ENCODE data around the gene EHHADH. TPM values are rescaled to one million over a fixed set of nuclear protein-coding genes. Genes with fewer than 3 reads are reported as not detected.
"Not testable (repeated sequence)": the region's sequence is repeated elsewhere in the genome, so short reads cannot be mapped to it uniquely, and the experiment has no call there.

EHHADH gene
- total and polyA plus RNA-seq, 3 experiments from 2014 or later = 0.94 to 2.2 (median 1.7) TPM

DNA sequence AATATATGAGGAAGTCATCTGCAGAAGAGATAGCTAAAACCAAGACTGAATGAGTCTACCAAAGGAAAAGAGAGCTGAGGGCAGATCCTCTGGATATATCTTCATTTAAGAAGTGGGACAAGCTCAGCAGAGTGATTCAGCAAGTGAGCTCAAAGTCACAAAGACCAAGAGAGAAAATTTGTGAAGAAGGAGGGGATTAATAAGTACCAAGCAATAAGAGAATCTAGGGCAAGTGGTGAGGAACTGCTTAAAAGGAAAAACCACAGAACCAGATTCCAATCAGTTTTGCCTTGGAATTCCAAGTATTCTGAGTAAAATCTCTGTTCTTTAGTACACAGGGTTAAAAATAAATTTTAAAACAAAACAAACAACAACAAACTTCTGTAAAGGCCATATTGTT is 3.6 kb downstream of the EHHADH start:
- H3K4me3 ChIP-seq (ENCODE audit: low read length) = no peak overlapping the region
- H3K27ac Mint-ChIP-seq = no peak overlapping the region
- no peak for DNase-seq
- H3K9me3 Mint-ChIP-seq = peaks cover 0 to 8% (median 7%) of the 10 kb centered on the region in 5 donors
- H3K9me3 ChIP-seq (ENCODE audit: low read length) = no peaks in the 10 kb centered on the region
- no peaks in the 10 kb centered on the region for H3K36me3 ChIP-seq (ENCODE audit: insufficient read depth, low read length)
- peaks cover 4 to 12% of the 10 kb centered on the region in 2 donors for H3K27me3 Mint-ChIP-seq
- CTCF ChIA-PET = no interaction called here
- H3K4me1 ChIP-seq (ENCODE audit: insufficient read depth, low read length) = no peaks in the 10 kb centered on the region
- no peak overlapping the region for H3K27ac ChIP-seq (ENCODE audit: low read depth, low read length)
- H3K4me1 Mint-ChIP-seq = peaks cover 2 to 6% (median 5%) of the 10 kb centered on the region in 3 donors
- H3K36me3 Mint-ChIP-seq = peaks cover 4 to 10% (median 5%) of the 10 kb centered on the region in 3 donors
- no peak overlapping the region for H3K4me3 Mint-ChIP-seq
- no peaks in the 10 kb centered on the region for H3K27me3 ChIP-seq (ENCODE audit: insufficient read depth, low read length, poor library complexity, severe bottlenecking)
- POLR2A ChIA-PET = no interaction called here

GRCh38 chr3:185242642-185243041 is 11.2 kb downstream of the EHHADH start:
- no peaks in the 10 kb centered on the region for H3K4me1 Mint-ChIP-seq
- ChIA-PET POLR2A (no interaction called here), CTCF (no interaction called here)

DNA sequence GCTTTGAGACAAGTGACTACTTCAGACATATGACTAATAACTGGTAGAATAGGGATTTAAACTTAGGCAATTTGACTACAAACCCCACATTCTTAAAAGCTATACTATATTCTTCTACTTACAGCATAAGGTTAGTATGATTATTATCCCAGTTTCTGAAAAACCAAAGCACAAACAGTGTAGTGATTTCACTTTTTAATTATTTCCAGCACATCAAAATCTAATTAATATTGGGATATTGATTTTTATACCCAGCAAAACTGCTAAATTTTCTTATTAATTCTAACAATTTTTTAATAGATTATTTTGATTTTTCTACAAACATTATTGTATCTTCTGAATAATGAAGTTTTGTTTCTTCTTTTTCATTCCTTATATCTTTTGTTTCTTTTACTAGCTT is 16.9 kb downstream of the EHHADH start:
- H3K36me3 Mint-ChIP-seq = peaks cover 1 to 33% (median 8%) of the 10 kb centered on the region in 3 donors
- no peak overlapping the region for H3K27ac ChIP-seq (ENCODE audit: low read depth, low read length)
- H3K27ac Mint-ChIP-seq = no peak overlapping the region
- no peak overlapping the region for H3K4me3 ChIP-seq (ENCODE audit: low read length)
- no peak overlapping the region for H3K4me3 Mint-ChIP-seq
- no peak for DNase-seq
- no peaks in the 10 kb centered on the region for H3K4me1 ChIP-seq (ENCODE audit: insufficient read depth, low read length)
- H3K36me3 ChIP-seq (ENCODE audit: insufficient read depth, low read length) = no peaks in the 10 kb centered on the region
- ChIA-PET CTCF (interaction anchor here (1.5 kb wide), 1 partner anchor 72 kb away, joined by 3 read pairs; no protein-coding TSS in a partner anchor), POLR2A (no interaction called here)
- H3K27me3 ChIP-seq (ENCODE audit: insufficient read depth, low read length, poor library complexity, severe bottlenecking) = no peaks in the 10 kb centered on the region
- H3K9me3 Mint-ChIP-seq = peaks cover 9 to 47% (median 40%) of the 10 kb centered on the region in 5 donors
- H3K9me3 ChIP-seq (ENCODE audit: low read length) = no peaks in the 10 kb centered on the region
- peaks cover 3 to 7% of the 10 kb centered on the region in 2 donors for H3K27me3 Mint-ChIP-seq
- no peaks in the 10 kb centered on the region for H3K4me1 Mint-ChIP-seq

More at GRCh38 chr3:185242642-185243041, 11.2 kb downstream of the EHHADH start:
- Histone ChIP-seq H3K36me3 (ENCODE audit: insufficient read depth, low read length) (no peaks in the 10 kb centered on the region), H3K9me3 (ENCODE audit: low read length) (no peaks in the 10 kb centered on the region), H3K4me1 (ENCODE audit: insufficient read depth, low read length) (no peaks in the 10 kb centered on the region), H3K4me3 (ENCODE audit: low read length) (no peak overlapping the region), H3K27me3 (ENCODE audit: insufficient read depth, low read length, poor library complexity, severe bottlenecking) (no peaks in the 10 kb centered on the region), H3K27ac (ENCODE audit: low read depth, low read length) (no peak overlapping the region)
- H3K27me3 Mint-ChIP-seq = peaks cover 17 to 19% of the 10 kb centered on the region in 2 donors
- no peak overlapping the region for H3K27ac Mint-ChIP-seq
- peaks cover 13 to 62% (median 35%) of the 10 kb centered on the region in 5 donors for H3K9me3 Mint-ChIP-seq
- H3K36me3 Mint-ChIP-seq = peaks cover 2 to 34% (median 4%) of the 10 kb centered on the region in 3 donors
- no peak for DNase-seq
- no peak overlapping the region for H3K4me3 Mint-ChIP-seq

- Histone ChIP-seq H3K4me1 (ENCODE audit: insufficient read depth, low read length) (no peaks in the 10 kb centered on the region), H3K9me3 (ENCODE audit: low read length) (no peaks in the 10 kb centered on the region), H3K4me3 (ENCODE audit: low read length) (no peak overlapping the region), H3K27ac (ENCODE audit: low read depth, low read length) (no peak overlapping the region), H3K36me3 (ENCODE audit: insufficient read depth, low read length) (no peaks in the 10 kb centered on the region), H3K27me3 (ENCODE audit: insufficient read depth, low read length, poor library complexity, severe bottlenecking) (no peaks in the 10 kb centered on the region)
- Mint-ChIP-seq H3K4me1 (no peaks in the 10 kb centered on the region), H3K9me3 (peaks cover 7 to 32% (median 21%) of the 10 kb centered on the region in 5 donors), H3K27ac (no peak overlapping the region), H3K36me3 (peaks cover 5 to 31% (median 12%) of the 10 kb centered on the region in 3 donors), H3K27me3 (no peaks in the 10 kb centered on the region), H3K4me3 (no peak overlapping the region)
- no peak for DNase-seq
- CTCF ChIA-PET = no interaction called here
- POLR2A ChIA-PET = no interaction called here
These were observed 20.5 kb downstream of the EHHADH start for GRCh38 chr3:185233328-185233727.

DNA sequence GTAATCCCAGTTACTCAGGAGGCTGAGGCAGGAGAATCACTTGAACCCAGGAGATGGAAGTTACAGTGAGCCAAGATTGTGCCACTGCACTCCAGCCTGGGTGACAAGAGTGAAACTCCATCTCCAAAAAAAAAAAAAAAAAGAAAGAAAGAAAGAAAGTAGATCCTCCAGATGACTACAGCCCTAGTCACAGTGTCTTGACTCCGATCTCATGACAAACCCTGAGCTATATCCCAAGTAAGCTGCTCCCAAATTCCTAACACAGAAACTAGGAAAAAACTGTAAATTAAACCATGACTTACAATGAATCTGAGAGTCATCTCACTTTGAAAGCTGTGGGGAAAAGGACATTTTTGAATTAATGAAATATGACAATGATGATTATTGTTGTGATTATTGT is 27.3 kb downstream of the EHHADH start:
- CTCF ChIA-PET; H3K36me3 ChIP-seq (ENCODE audit: insufficient read depth, low read length); H3K27me3 Mint-ChIP-seq; H3K27ac ChIP-seq (ENCODE audit: low read depth, low read length); H3K9me3 ChIP-seq (ENCODE audit: low read length); H3K4me3 ChIP-seq (ENCODE audit: low read length); H3K27me3 ChIP-seq (ENCODE audit: insufficient read depth, low read length, poor library complexity, severe bottlenecking); H3K4me3 Mint-ChIP-seq; H3K4me1 Mint-ChIP-seq; POLR2A ChIA-PET; H3K9me3 Mint-ChIP-seq; H3K27ac Mint-ChIP-seq; H3K4me1 ChIP-seq (ENCODE audit: insufficient read depth, low read length); DNase-seq: not testable (repeated sequence)
- peaks cover 3 to 12% (median 3%) of the 10 kb centered on the region in 3 donors for H3K36me3 Mint-ChIP-seq

DNA sequence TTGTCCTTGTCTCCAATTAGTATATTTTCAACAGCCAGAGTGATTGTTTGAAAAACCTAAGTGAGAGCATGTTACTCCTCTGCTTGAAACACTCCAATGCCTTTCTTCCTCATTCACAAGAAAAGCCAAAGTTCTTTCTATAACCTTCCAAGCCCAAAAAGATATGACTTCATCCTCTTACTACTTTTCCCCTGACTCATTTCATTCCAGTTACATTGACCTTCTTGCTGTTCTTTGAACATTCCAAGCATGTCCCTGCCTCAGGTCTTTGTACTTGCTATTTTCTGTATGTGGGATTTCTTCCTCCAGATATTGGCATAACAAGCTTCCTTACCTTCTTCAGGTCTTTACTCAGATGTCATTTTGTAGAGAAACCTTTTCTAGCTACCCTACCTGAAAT is 28.3 kb downstream of the EHHADH start:
- CTCF ChIA-PET = no interaction called here
- POLR2A ChIA-PET = no interaction called here
- no peaks in the 10 kb centered on the region for H3K4me1 Mint-ChIP-seq

GRCh38 chr3:185225080-185225479 is 28.8 kb downstream of the EHHADH start:
- H3K4me1 ChIP-seq (ENCODE audit: insufficient read depth, low read length) = no peaks in the 10 kb centered on the region
- ChIA-PET POLR2A (no interaction called here), CTCF (no interaction called here)
- no peaks in the 10 kb centered on the region for H3K9me3 ChIP-seq (ENCODE audit: low read length)
- Mint-ChIP-seq H3K9me3 (no peaks in the 10 kb centered on the region), H3K27ac (no peak overlapping the region), H3K4me1 (no peaks in the 10 kb centered on the region), H3K4me3 (no peak overlapping the region), H3K36me3 (peaks cover 3 to 12% (median 3%) of the 10 kb centered on the region in 3 donors), H3K27me3 (no peaks in the 10 kb centered on the region)
- H3K27ac ChIP-seq (ENCODE audit: low read depth, low read length) = no peak overlapping the region
- no peaks in the 10 kb centered on the region for H3K27me3 ChIP-seq (ENCODE audit: insufficient read depth, low read length, poor library complexity, severe bottlenecking)
- no peak overlapping the region for H3K4me3 ChIP-seq (ENCODE audit: low read length)
- H3K36me3 ChIP-seq (ENCODE audit: insufficient read depth, low read length) = no peaks in the 10 kb centered on the region
- DNase-seq = no peak

More for the DNA sequence above, 28.3 kb downstream of the EHHADH start:
- no peak for DNase-seq
- Histone ChIP-seq H3K4me1 (ENCODE audit: insufficient read depth, low read length) (no peaks in the 10 kb centered on the region), H3K36me3 (ENCODE audit: insufficient read depth, low read length) (no peaks in the 10 kb centered on the region), H3K9me3 (ENCODE audit: low read length) (no peaks in the 10 kb centered on the region), H3K27me3 (ENCODE audit: insufficient read depth, low read length, poor library complexity, severe bottlenecking) (no peaks in the 10 kb centered on the region), H3K27ac (ENCODE audit: low read depth, low read length) (no peak overlapping the region), H3K4me3 (ENCODE audit: low read length) (no peak overlapping the region)
- H3K27me3 Mint-ChIP-seq = no peaks in the 10 kb centered on the region
- H3K36me3 Mint-ChIP-seq = peaks cover 3 to 12% (median 3%) of the 10 kb centered on the region in 3 donors
- H3K4me3 Mint-ChIP-seq = no peak overlapping the region
- no peaks in the 10 kb centered on the region for H3K9me3 Mint-ChIP-seq
- no peak overlapping the region for H3K27ac Mint-ChIP-seq

DNA sequence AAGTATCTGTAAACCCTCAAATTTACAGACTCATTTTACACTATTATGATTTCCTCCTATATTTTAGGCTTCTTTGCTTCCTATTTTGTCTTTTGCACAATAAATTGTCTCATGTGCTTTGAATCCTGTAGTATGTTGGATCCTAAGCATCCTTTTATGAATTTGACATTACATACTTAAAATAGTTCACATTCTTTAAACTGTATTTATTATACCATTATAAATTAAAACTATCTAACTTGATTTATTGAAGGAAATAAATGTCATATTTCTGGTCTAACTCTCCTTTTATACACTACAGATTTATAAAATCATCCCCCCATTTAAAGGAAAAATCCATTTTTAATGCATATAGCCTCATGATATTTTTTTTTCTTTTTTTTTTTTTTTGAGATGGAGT is 32.6 kb downstream of the EHHADH start:
- no peak for DNase-seq
- Histone ChIP-seq H3K9me3 (ENCODE audit: low read length) (no peaks in the 10 kb centered on the region), H3K36me3 (ENCODE audit: insufficient read depth, low read length) (no peaks in the 10 kb centered on the region), H3K27me3 (ENCODE audit: insufficient read depth, low read length, poor library complexity, severe bottlenecking) (no peaks in the 10 kb centered on the region), H3K4me1 (ENCODE audit: insufficient read depth, low read length) (no peaks in the 10 kb centered on the region), H3K27ac (ENCODE audit: low read depth, low read length) (no peak overlapping the region), H3K4me3 (ENCODE audit: low read length) (no peak overlapping the region)
- H3K27ac Mint-ChIP-seq = no peak overlapping the region
- H3K27me3 Mint-ChIP-seq = no peaks in the 10 kb centered on the region
- no peaks in the 10 kb centered on the region for H3K4me1 Mint-ChIP-seq
- no peak overlapping the region for H3K4me3 Mint-ChIP-seq
- ChIA-PET CTCF (no interaction called here), POLR2A (no interaction called here)
- H3K9me3 Mint-ChIP-seq = no peaks in the 10 kb centered on the region
- H3K36me3 Mint-ChIP-seq = peaks cover 0 to 3% (median 2%) of the 10 kb centered on the region in 3 donors

GRCh38 chr3:185216607-185216958 is 37.3 kb downstream of the EHHADH start:
- H3K9me3 ChIP-seq (ENCODE audit: low read length) = no peaks in the 10 kb centered on the region
- Mint-ChIP-seq H3K27ac (peak overlapping the region in 1 of 8 donors; percentile 34), H3K4me3 (no peak overlapping the region), H3K9me3 (no peaks in the 10 kb centered on the region), H3K36me3 (peaks cover 0 to 2% (median 0%) of the 10 kb centered on the region in 3 donors), H3K4me1 (no peaks in the 10 kb centered on the region), H3K27me3 (no peaks in the 10 kb centered on the region)
- no peaks in the 10 kb centered on the region for H3K36me3 ChIP-seq (ENCODE audit: insufficient read depth, low read length)
- no peak overlapping the region for H3K27ac ChIP-seq (ENCODE audit: low read depth, low read length)
- POLR2A ChIA-PET = no interaction called here
- no peaks in the 10 kb centered on the region for H3K27me3 ChIP-seq (ENCODE audit: insufficient read depth, low read length, poor library complexity, severe bottlenecking)
- CTCF ChIA-PET = no interaction called here
- DNase-seq = no peak
- H3K4me1 ChIP-seq (ENCODE audit: insufficient read depth, low read length) = no peaks in the 10 kb centered on the region
- H3K4me3 ChIP-seq (ENCODE audit: low read length) = no peak overlapping the region
